Stimulated activated CD4-positive, alpha-beta T cell treated with anti-CD3 and anti-CD28 coated beads, Interleukin-15, amount 100 ng/mL, for 1 hour (primary cell): ENCODE results near the gene ZNF554.
"Not testable (repeated sequence)": the region's sequence is repeated elsewhere in the genome, so short reads cannot be mapped to it uniquely, and the experiment has no call there.

Experiments
- DNase-seq, 2 donors: peaks; one replicate each; pipeline ENCODE4 v3.0.0-alpha.2; 2020; ENCODE audit warnings: low read depth in 1 of 2, low spot score in 1 of 2

ZNF554 gene

GRCh38 chr19:2806736-2807378 lies 12.8 kb upstream of the ZNF554 start:
- DNase-seq: no peak

DNA sequence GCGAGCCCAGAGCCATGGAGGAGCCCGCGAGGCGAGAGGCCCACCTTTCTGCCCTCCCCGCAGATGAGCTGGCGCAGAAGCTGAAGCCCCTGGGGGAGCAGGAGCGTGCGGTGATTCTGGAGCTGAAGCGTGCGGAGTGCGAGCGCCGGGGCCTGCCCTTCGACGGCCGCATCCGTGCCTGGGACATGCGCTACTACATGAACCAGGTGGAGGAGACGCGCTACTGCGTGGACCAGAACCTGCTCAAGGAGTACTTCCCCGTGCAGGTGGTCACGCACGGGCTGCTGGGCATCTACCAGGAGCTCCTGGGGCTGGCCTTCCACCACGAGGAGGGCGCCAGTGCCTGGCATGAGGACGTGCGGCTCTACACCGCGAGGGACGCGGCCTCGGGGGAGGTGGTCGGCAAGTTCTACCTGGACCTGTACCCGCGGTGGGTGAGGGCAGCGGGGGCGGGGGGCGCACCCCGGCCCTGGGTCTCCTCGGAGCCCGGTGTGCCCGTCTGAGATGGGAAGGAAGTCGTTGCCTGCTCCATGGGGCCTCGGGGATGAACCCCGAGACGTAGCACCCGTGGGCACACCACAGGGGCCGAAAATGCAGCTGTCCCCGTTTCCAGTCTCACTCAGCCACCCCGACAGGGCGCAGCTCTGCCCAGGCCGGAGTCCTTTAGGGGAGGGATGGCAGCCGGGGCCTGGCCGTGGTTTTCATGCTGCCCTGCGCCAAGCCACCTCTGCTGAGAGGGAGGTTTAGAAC lies 12.1 kb upstream of the ZNF554 start:
- no peak for DNase-seq

DNA sequence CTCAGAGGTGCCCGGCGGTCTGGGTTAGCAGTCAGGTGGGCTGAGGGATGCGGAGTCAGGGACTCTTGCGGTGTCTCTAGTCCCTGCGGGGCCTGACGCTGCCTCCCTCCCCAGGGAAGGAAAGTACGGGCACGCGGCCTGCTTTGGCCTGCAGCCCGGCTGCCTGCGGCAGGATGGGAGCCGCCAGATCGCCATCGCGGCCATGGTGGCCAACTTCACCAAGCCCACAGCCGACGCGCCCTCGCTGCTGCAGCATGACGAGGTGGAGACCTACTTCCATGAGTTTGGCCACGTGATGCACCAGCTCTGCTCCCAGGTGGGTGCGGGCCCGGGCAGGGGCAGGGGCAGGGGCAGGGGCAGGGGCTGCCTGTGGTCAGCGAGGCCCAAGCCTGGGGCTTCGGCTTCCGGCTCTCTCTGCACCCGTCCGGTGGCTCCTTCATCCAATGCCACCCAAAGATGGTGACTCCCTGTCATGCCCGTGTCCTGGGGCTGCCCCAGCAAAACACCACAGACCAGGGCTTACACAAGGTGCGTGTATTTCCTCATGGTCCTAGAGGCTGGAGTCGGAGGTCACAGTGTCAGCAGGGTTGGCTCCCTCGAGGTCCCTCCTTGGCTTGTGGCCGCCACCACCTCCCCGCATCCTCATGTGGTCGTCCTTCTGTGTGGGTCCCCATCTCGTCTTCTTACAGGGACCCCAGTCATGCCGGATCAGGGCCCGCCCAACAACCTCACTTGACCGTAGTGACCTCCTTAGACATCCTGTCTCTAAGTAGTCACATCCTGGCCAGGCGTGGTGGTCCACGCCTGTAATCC lies 11.3 kb upstream of the ZNF554 start:
- DNase-seq: no peak

DNA sequence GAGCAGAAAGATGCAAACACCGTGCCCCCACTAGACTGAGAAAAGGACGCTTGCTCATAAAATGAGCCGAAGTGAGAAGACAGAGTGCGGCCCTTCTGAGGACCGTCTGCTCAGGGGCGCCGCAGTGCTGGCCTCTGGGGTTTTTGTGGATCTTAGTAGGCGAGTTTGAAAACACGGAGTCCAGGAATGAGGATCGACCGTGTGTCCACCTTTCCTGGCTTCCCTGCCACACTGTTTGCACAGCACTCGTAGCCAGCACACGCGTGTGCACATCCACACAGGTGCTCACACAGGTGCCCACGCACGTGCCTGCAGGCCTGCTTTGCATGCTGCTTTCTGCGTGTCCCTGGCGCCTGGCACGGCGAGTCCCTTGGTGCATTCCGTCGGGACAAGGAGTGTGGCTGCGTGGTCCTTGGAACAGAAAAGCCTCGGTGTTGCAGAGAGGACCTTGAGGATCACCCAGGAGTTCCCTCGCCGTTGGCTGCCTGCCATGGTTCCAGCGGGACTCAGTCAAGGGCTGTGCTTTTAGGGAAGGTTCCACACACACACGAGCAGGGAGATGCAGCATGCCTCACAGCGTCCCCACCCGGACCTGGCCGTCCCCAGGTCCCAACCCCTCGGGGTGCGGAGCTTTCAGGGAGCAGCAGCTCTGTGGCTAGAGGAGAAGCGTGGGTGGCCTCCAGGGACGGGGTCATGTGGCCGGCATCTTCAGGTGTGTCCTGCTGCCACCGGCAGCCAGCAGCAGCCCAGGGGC lies 10.1 kb upstream of the ZNF554 start:
- DNase-seq: no peak

DNA sequence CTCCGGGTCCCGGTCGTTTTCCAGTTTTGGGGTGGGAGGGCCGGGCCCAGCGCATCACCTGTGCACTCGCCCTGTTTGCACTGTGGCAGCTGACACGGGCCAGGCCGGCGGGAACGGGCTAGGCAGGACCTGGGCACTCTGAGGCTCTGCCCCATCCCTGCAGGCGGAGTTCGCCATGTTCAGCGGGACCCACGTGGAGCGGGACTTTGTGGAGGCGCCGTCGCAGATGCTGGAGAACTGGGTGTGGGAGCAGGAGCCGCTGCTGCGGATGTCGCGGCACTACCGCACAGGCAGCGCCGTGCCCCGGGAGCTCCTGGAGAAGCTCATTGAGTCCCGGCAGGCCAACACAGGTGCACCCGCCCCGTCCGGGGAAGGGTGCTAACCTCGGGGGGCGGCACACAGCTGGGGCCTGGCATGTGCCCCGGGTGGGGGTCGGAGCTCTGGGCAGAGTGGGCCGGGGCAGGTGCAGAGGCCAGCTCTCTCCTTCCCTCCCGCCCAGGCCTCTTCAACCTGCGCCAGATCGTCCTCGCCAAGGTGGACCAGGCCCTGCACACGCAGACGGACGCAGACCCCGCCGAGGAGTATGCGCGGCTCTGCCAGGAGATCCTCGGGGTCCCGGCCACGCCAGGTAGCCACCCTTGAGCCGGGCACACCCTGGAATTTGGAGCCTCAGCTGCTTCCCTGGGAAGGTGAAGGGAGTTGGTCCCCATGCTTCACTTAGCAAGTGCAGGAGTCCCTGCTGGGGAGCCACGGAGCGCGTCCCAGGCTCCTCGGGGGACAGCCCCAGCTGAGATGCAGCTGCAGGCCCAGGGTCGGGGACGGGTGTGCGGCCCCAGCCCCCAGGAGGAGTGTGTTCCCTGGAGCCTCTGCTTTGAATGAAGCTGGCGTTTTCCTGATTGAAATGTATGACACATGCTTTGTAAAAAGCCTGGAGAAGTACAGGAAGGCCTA lies 9.3 kb upstream of the ZNF554 start:
- DNase-seq: no peak

GRCh38 chr19:2811221-2811722 lies 8.4 kb upstream of the ZNF554 start:
- no peak for DNase-seq

GRCh38 chr19:2811735-2812413 lies 7.8 kb upstream of the ZNF554 start:
- DNase-seq: no peak

DNA sequence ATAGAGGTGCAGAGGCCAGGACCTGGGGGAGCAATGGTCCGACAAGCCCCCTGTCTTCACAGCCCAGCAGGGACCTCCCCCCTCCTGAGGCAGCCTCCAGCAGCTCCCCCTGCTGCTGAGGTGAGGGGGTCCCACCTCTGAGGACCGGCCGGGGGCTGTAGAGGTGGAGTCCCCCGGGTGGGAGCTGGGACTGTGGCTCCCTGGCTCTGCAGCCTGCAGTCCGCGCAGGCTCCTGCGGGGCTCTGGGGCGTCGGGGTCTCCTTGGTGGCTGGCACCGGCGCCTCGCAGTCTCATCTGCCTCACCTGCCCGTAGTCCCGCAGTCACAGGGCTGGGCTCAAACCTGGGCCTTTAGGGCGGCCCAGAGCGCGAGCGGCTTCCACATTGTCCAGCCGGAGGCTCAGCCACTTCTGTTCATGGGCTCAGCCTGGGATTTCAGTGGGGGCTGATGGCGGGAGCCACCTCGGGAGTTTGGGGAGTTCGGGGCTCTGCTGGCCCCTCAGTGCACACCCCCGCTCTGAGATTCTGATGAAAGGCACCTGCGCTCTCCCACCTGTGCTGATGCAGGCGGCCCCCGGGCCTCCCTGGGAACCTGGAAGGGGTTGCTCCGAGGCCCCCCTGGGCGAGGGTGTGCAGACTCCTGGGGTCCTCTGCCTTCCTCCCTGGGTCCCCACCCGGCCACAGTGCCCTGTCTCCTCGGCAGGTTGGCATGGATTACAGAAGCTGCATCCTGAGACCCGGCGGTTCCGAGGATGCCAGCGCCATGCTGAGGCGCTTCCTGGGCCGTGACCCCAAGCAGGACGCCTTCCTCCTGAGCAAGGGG lies 7.0 kb upstream of the ZNF554 start:
- no peak for DNase-seq

GRCh38 chr19:2813235-2814160 lies 6.2 kb upstream of the ZNF554 start:
- DNase-seq: no peak

DNA sequence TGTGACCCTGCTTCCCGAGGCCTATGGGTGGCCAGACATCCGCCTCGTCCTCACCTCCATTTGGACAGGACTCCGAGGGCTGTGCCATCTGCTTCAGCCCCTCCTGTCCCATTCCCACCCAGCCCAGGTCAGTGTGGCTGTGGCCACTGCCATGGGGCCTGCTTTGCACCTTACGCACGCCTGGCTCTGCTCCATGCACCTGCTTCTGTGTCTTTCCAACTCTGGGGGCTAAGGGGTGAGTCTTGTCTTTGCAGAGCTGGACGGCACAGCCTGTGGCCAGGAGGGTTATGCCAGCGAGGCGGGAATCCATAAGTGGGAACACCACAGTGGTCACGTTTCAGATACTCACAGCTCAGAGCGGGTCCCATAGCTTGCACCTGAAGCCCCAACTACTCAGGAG lies 5.2 kb upstream of the ZNF554 start:
- no peak for DNase-seq

DNA sequence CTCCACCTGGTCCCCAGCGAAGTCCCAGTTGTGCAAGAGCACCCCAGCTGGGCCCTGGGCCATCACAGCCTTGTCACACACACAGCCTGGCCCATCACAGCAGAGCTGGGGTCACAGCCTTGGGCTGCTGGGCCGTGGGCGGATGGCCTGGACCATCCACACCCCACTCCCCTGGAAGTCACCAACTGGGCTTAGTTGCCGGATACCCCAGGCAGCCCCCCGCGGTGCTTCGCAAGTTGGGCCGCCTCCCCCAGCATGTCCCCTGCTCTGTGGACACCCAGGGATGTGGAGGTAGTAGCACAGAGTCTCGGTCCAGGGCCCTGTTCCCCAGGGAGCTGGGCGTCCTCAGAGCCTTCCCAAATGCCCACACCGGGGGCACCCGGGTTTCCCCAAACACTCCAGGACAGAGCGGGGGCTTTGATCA lies 4.5 kb upstream of the ZNF554 start:
- DNase-seq: no peak

DNA sequence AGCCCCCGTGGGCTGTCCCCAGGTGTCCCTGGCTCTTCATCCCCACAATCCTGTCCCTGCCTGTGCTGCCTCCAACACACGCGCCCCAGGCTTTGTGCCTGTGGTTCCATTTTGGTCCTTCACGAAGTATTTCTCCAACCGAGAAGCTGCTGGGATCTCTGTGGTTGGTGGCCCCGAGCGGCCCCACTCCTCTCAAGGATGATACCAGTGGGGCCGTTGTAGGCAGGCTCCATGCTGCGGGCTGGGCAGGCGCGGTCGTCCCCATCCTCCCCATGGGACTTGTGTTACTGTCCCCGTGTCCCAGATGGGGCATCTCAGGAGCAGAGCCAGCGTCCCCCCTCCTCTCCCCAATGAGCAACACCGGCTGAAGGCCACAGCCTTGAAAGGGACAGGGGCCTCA lies 3.7 kb upstream of the ZNF554 start:
- DNase-seq: no peak

DNA sequence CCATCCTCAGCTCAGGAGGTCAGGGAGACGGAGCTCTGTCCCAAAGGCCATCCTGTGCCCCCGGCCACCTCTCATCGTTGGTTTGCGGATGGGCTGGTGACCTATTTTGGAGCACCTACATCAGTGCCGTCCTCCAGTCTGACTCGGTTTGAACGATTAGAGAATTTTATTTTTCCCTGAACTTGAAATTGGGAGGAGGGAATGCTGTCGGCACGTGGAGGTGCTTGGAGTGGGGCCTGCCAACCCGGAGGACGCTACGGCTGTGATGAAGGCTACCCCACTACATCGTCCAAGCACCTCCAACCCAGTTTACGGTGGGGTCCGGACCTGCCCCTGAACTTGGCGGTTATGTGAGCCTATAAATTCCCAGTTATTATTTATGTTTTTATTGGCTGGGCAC lies 3.0 kb upstream of the ZNF554 start:
- no peak for DNase-seq

GRCh38 chr19:2817237-2817829 lies 2.3 kb upstream of the ZNF554 start:
- not testable (repeated sequence) for DNase-seq

DNA sequence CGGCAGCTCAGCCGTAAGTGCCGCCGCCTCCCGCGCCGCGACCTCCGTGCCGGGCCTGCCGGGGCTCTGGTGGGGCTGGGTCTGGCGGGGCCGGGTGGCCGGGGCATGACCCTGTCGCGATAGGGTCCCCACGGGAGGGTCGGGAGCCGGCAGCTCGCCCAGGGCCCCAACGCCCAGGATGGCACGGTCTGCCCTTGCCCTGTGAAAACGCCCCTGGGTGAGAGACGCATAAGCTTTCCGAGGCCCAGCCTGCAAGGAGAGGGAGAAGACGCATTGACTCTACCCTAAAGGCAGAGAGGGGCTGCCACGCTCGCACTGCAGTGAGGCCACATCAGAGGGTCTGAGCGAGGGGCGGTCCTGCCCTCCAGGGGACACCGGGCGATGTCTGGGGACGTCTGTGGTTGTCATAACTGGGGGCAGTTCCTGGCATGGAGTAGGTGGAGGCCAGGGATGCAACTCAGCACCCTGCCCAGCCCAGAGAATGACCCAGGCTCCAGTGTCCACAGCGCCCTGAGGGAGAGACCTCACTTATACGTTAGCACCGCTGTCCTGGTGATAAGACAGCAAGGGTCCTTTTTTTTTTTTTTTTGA lies 539 bp downstream of the ZNF554 start:
- DNase-seq: no peak

GRCh38 chr19:2822846-2823245 lies 3.2 kb downstream of the ZNF554 start:
- DNase-seq: no peak

GRCh38 chr19:2823646-2824045 lies 4.0 kb downstream of the ZNF554 start:
- no peak for DNase-seq
